Skeletal muscle satellite cell (primary cell): ENCODE results near the gene ATP5PO.
"Not testable (repeated sequence)": the region's sequence is repeated elsewhere in the genome, so short reads cannot be mapped to it uniquely, and the experiment has no call there.

Experiments used
- H3K27me3 ChIP-seq: 2 replicates; pipeline ENCODE4 v1.7.0; 2013; ENCODE audit warnings: low read length; ENCODE audit not compliant: control insufficient read depth, insufficient read depth
- H3K36me3 ChIP-seq: 2 replicates; pipeline ENCODE4 v1.7.0; 2013; ENCODE audit warnings: mild to moderate bottlenecking, control low read depth, low read length; ENCODE audit not compliant: insufficient read depth
- H3K4me1 ChIP-seq: 2 replicates; pipeline ENCODE4 v1.7.0; 2013; ENCODE audit warnings: low read length; ENCODE audit not compliant: control insufficient read depth, insufficient read depth
- H3K4me2 ChIP-seq: 2 replicates; pipeline ENCODE4 v1.7.0; 2013; ENCODE audit warnings: mild to moderate bottlenecking, low read length
- H3K4me3 ChIP-seq: 2 replicates; pipeline ENCODE4 v1.7.0; 2013; ENCODE audit warnings: low read length
- H3K9ac ChIP-seq: 2 replicates; pipeline ENCODE4 v1.7.0; 2013; ENCODE audit warnings: mild to moderate bottlenecking, low read depth, low read length, moderate library complexity
- H3K9me3 ChIP-seq: replicated peaks from 2 replicates; pipeline ENCODE4 v1.7.0; 2013; ENCODE audit warnings: mild to moderate bottlenecking, control low read depth, low read length

Gene ATP5PO

DNA sequence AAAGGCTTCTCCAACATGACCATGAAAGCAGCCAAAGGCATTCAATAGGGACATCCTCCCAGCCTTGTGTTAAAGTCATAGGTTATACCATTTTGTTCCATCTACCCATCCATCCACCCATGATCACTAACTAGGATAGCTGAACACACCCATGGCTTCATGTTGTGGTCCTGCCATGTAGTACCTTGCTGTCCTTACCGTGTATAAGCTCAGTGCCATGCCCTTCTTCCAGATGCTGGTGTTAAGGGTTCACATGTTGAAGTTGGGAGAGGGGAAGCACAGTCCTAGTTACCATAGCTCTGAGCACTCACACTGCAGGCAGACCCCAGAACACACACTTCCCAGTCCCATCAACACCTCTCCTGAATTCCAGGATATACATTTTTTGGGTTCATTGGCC, 51.5 kb downstream of the ATP5PO start:
- no peaks in the 10 kb centered on the region for H3K9me3 ChIP-seq
- no peak overlapping the region for H3K9ac ChIP-seq
- no peak overlapping the region for H3K4me2 ChIP-seq
- no peaks in the 10 kb centered on the region for H3K4me1 ChIP-seq
- H3K27me3 ChIP-seq: peaks cover 15% of the 10 kb centered on the region
- no peaks in the 10 kb centered on the region for H3K36me3 ChIP-seq
- no peak overlapping the region for H3K4me3 ChIP-seq

DNA sequence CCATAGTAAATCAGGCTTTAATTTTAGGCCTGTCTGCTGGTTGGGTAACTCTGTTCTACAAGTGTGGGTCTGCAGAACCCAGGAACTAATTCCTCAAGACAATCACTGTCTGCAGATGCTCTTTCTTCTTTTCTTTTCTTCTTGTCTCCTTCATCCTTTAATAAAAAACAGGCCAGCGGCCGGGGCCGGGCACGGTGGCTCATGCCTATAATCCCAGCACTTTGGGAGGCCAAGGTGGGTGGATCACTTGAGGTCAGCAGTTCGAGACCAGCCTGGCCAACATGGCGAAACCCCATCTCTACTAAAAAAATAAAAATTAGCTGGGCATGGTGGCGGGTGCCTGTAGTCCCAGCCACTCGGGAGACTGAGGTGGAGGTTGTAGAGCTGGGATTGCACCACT, 52.4 kb downstream of the ATP5PO start:
- not testable (repeated sequence) for H3K36me3 ChIP-seq, H3K4me2 ChIP-seq, H3K9me3 ChIP-seq, H3K4me3 ChIP-seq, H3K9ac ChIP-seq, H3K4me1 ChIP-seq
- H3K27me3 ChIP-seq: peaks cover 16% of the 10 kb centered on the region

DNA sequence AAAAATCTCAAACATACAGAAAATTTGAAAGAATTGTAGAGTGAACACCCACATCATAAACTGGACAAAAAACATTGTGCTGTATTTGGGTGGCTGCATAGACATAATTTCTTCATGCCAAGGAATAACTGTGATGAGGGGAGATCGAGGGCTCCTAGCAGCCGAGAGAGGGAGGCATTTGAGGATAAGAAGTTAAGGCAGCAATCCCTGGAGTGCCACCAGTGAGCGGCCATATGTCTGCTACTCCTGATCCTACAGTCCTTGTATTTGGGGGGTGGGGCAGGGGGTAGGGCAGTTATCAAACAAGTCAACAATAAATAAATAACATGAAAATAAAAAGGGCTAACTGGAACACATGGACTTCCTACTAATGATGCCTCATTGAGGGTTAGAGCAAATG, 54.5 kb downstream of the ATP5PO start:
- Histone ChIP-seq H3K4me2 (no peak overlapping the region), H3K9me3 (no peaks in the 10 kb centered on the region)

DNA sequence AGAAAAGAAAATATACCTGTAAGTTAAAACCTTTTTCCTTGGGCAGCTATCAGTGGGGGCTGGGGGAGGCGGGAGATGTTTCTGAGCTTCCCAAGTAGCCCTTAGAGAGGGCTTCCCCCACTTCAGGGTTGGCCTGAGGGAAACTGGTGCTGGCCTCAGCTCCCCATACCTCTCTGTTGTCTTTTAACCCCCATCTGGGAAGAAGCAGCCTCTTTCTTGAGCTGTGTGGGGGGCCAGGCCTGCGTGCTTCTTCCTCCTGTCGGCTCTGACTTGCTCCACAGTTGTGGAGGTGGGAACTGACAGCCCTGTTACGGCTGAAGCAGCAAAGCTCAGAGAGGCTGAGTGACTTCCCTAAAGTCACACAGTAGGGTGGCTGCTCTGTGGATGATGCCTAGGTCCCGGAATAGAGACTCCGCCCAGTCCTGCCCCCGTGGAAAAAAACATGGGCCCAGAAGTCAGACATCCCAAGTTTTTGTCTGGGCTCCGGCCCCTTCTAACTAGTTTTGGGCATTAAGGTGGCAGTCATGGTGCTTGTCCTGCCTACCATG, 55.2 kb downstream of the ATP5PO start:
- H3K36me3 ChIP-seq: no peaks in the 10 kb centered on the region
- peaks cover 19% of the 10 kb centered on the region for H3K27me3 ChIP-seq
- no peak overlapping the region for H3K4me3 ChIP-seq
- no peaks in the 10 kb centered on the region for H3K4me1 ChIP-seq
- no peak overlapping the region for H3K9ac ChIP-seq
- H3K9me3 ChIP-seq: no peaks in the 10 kb centered on the region
- no peak overlapping the region for H3K4me2 ChIP-seq

More for the DNA sequence above, 54.5 kb downstream of the ATP5PO start:
- Histone ChIP-seq H3K27me3 (peaks cover 21% of the 10 kb centered on the region), H3K4me3 (no peak overlapping the region), H3K4me1 (no peaks in the 10 kb centered on the region), H3K9ac (no peak overlapping the region), H3K36me3 (no peaks in the 10 kb centered on the region)

DNA sequence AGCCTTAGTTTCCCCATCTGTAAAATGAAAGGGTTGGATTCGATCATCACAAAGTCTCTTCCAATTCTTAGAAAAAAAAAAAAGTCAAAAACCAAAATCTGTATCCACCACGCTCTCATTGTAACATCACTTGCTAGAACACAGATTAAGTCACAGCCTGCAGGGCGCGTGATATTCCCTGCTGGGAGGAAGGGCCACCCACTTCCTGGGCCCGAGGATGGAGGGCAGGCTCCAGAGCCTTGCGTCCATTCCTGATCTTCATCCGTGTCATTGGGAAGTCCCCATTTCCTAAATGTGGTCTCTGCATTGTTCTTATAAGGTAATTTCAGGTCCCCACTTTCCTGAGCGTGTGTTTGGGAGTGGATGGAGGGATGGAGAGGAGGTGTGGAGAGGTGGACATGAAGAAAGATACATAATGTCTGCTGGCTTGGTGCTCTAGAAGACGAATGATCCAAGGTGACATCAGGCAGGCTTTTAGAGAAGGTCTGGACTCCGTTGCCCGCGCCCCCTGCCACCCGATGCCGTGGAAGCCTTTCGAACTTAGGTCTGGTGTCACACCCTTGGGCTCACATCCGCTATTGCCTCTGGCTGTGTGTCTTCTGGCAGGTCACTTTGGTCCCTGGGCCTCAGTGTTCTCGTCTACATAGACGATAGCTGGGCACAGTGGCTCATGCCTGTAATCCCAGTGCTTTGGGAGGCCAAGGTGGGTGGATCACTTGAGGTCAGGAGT, 56.1 kb downstream of the ATP5PO start:
- H3K9me3 ChIP-seq: no peaks in the 10 kb centered on the region
- H3K4me1 ChIP-seq: peaks cover 4% of the 10 kb centered on the region
- no peak overlapping the region for H3K9ac ChIP-seq
- no peaks in the 10 kb centered on the region for H3K36me3 ChIP-seq
- no peak overlapping the region for H3K4me3 ChIP-seq
- no peak overlapping the region for H3K4me2 ChIP-seq
- peaks cover 11% of the 10 kb centered on the region for H3K27me3 ChIP-seq

DNA sequence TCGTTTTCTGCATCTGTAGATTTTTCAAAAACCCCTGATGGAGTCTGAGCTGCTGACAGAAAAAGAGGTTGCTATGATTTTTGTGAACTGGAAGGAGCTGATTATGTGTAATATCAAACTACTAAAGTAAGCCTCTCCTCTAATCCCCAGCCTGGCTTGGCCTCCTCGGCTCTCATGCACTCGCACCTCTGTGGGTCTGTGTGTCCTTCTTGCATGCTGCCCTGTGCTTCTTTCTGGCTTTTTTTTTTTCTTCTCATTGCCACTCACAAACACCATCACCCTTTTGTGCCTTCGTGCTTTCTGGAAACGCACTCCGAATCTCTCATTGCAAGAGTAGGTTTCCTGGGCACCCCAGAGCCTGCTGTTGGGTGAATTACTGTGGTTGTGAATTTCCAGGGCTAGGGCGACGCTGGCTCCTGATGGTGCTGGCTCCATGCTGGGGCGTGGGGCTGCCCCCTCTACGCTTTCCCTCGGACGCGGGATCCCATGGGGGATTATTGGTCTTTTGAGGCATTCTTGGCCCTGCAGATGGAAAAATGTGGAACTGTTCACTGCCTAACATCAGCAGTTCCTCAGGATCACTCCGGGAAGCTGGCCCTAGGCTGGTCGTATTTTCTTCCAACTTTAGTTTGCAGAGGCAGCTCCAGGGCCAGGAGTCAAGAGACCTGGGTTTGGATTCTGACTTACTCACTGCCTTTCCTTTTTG, 56.8 kb downstream of the ATP5PO start:
- no peak overlapping the region for H3K4me2 ChIP-seq
- H3K4me1 ChIP-seq: peaks cover 4% of the 10 kb centered on the region
- peaks cover 6% of the 10 kb centered on the region for H3K27me3 ChIP-seq
- no peak overlapping the region for H3K9ac ChIP-seq
- H3K4me3 ChIP-seq: no peak overlapping the region
- H3K36me3 ChIP-seq: no peaks in the 10 kb centered on the region
- H3K9me3 ChIP-seq: no peaks in the 10 kb centered on the region

DNA sequence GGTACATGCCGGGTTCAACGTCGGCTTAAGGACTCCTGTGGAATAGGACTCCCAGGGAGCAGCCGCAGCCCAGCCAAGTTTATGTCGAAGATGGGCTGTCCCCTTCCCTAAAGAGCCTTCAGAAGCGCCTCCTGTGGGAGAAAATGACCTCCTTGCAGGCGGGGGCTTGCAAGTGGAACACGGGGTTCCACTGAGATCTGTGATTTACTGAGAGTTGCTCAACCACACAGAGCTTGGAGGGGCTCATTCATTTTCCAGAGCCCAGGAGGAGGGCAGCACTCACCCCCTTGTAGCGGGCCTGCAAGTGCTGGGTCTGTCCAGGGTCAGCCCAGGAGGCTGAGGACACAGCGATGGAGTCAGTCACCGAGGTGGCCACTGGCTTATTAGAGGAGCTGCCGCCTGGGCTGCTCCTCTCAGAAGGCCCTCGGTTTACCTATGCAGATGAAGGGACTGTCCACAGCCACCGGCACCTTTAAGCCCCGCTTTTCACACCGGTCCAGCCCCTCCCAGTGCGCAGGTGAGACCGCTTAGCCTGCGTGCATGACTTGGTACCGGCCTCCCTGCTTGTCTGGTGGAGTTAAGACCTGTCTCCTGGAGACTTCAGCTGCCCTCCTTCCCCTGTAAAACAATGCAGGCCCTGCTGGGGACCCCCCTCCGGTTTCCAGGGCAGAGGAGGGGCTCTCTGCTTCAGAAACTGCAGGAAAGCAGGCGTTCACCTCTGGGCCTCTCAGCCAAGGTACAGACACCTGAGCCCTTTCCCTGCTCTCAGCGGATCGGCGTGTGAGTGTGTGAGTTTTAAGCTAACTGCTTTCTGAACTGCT, 57.5 kb downstream of the ATP5PO start:
- peaks cover 6% of the 10 kb centered on the region for H3K27me3 ChIP-seq
- H3K4me1 ChIP-seq: peaks cover 4% of the 10 kb centered on the region
- no peaks in the 10 kb centered on the region for H3K36me3 ChIP-seq
- no peak overlapping the region for H3K4me3 ChIP-seq
- H3K9ac ChIP-seq: no peak overlapping the region
- no peaks in the 10 kb centered on the region for H3K9me3 ChIP-seq
- H3K4me2 ChIP-seq: no peak overlapping the region

DNA sequence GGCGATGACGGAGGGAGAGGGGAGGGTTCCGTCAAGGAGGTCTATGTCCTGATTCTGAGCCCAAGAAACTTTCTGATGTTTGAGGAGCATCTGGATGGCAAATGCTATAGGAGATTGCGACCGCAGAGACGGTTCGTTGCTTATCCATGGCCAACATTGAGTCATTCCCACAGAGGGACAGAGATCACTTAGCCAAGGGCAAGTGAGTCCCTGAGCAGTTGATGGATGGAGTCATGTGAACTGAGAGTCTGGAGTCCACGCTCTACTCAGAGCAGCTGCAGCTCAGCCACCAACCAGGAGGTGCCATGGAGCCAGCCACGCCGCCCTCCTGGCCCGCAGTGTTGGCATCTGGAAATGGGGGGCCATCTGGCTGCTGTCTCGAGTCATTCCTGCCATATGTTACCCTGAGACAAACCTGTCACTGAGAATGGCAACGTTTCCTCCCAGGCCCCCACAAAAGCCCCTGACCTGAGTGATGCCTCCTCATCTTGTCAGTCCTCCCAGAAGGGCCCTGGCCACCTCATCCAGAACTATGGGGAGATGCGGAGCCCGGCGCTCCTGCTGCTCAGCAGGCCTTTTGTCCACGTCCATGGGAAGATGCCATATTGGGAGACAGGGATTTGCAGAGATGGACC, 58.6 kb downstream of the ATP5PO start:
- no peak overlapping the region for H3K4me3 ChIP-seq
- H3K9ac ChIP-seq: no peak overlapping the region
- H3K27me3 ChIP-seq: peaks cover 6% of the 10 kb centered on the region
- no peaks in the 10 kb centered on the region for H3K36me3 ChIP-seq
- H3K9me3 ChIP-seq: no peaks in the 10 kb centered on the region
- H3K4me1 ChIP-seq: peaks cover 4% of the 10 kb centered on the region
- no peak overlapping the region for H3K4me2 ChIP-seq

DNA sequence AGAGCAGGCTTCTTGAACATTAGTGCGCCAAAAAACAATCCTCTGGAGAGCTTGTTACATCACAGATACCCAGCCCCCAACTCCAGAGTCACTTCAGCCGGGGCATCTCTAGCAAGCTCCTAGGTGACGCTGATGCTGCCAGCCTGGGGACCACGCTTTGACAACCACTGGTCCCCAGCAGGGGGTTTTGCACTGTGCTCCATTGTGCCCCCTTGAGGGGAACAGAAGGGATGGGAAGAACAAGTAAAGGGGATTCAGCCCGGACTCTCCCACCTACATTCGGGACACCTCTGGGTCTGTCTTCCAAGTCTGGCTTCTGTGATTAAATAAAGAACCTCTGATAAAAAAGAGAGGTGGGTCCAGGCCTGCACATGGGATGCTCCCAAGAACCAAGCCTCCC, 60.4 kb downstream of the ATP5PO start:
- Histone ChIP-seq H3K9me3 (no peaks in the 10 kb centered on the region), H3K9ac (no peak overlapping the region), H3K27me3 (peaks cover 6% of the 10 kb centered on the region), H3K4me2 (no peak overlapping the region), H3K4me1 (peaks cover 4% of the 10 kb centered on the region), H3K4me3 (no peak overlapping the region), H3K36me3 (no peaks in the 10 kb centered on the region)

DNA sequence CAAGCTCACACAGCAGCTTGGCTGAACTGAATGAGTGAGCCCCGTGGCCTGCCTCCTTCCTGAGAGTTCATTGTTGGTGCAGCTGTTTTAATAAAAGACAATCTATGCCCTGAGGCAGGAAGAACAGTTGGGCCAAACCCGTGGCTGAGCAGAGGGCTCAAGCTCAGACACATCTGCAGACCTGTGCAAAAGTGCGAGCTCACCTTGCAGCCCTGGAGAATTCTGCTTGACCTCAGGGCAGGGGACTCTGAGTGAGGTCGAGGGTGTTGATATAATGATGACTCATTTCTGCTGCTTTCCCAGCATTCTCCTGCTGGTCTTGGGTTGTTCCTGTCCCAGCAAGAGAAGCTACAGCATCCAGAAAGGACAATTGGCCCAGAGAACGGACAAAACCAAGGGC, 61.0 kb downstream of the ATP5PO start:
- Histone ChIP-seq H3K4me1 (peaks cover 4% of the 10 kb centered on the region), H3K4me2 (no peak overlapping the region), H3K9ac (no peak overlapping the region)

More for the DNA sequence above, 61.0 kb downstream of the ATP5PO start:
- H3K27me3 ChIP-seq: peaks cover 6% of the 10 kb centered on the region
- H3K36me3 ChIP-seq: no peaks in the 10 kb centered on the region
- H3K4me3 ChIP-seq: no peak overlapping the region
- no peaks in the 10 kb centered on the region for H3K9me3 ChIP-seq
